Activated T-cell treated with anti-CD3 and anti-CD28 coated beads, Interleukin-2, amount 50 U/mL, for 4 hours (primary cell): ENCODE measurements around the gene HSPE1. TPM values are rescaled to one million over a fixed set of nuclear protein-coding genes. Genes with fewer than 3 reads are reported as not detected.

Experiments used
- total RNA-seq, 3 donors: library from RNA; stranded (reverse); gene quantifications; one replicate each; pipeline ENCODE4 v1.2.1, GENCODE V29; 2021

HSPE1 gene
- total RNA-seq, 3 donors from 2014 or later: 452 to 521 (median 492) TPM

Other genes with a start within 250 kb of the HSPE1 start
- 10 to 100 TPM; 75.0 to 91.5 (median 78.3) TPM for gene ANKRD44, start 189.6 kb upstream of the HSPE1 start, total RNA-seq
- 100 to 1,000 TPM; 242 to 249 (median 243) TPM for gene SF3B1, start 65.4 kb upstream of the HSPE1 start, total RNA-seq
- 10 to 100 TPM; 32.3 to 34.6 (median 32.7) TPM for gene COQ10B, start 46.8 kb upstream of the HSPE1 start, total RNA-seq
- 1,000 to 10,000 TPM; 1,165 to 1,393 (median 1,366) TPM for gene HSPD1, start 539 bp upstream of the HSPE1 start, total RNA-seq
- gene MOB4, start 15.7 kb downstream of the HSPE1 start, total RNA-seq: 10 to 100 TPM; 23.5 to 28.1 (median 23.8) TPM
- gene RFTN2, start 175.2 kb downstream of the HSPE1 start, total RNA-seq: not detected
- gene MARS2, start 205.0 kb downstream of the HSPE1 start, total RNA-seq: 10 to 100 TPM; 32.4 to 36.9 (median 34.7) TPM